C4-2B (cell line): Measurements from ENCODE around the gene KPNA5.

ENCODE experiments used
- CTCF ChIP-seq: fragments of 450-650 bp; conservative IDR thresholded peaks from 2 replicates; pipeline ENCODE4 v1.5.1; 2017; ENCODE audit warnings: mild to moderate bottlenecking
- ZFX ChIP-seq: fragments of 450-650 bp; IDR thresholded peaks from 2 replicates; pipeline ENCODE4 v1.6.1; 2017

GRCh38 chr6:116767715-116768114, 86.7 kb downstream of the KPNA5 start:
- TF ChIP-seq CTCF (no peak), ZFX (no peak)
